Measurements from ENCODE around the gene CBX1. TPM values are rescaled to one million over a fixed set of nuclear protein-coding genes. Genes with fewer than 3 reads are reported as not detected.

Gene CBX1
- total and polyA plus RNA-seq, 2 of the 13 experiments (the other 11 are each of a cell fraction or from before 2014, with no cell fraction given), result 17.8 to 108 TPM

- no peak for TF ChIP-seq ZBTB49 (CRISPR knock-in tag; IDR thresholded peaks at IDR 0.05; ENCODE audit: borderline replicate concordance)
- TF ChIP-seq ZNF280B (CRISPR knock-in tag; IDR thresholded peaks at IDR 0.05; ENCODE audit: borderline replicate concordance), result peak; percentile 46; the same call in 1 of the 2 replicates
Measured at GRCh38 chr17:48051283-48051682, 50.0 kb downstream of the CBX1 start (continued).

GRCh38 chr17:48048384-48049126 is 52.7 kb downstream of the CBX1 start:
- ChIA-PET CTCF (ENCODE audit: low intra/inter-chr PET ratio, low total read pairs) (interaction anchor here (1.7 kb wide), 1 partner anchor 26 kb away, joined by 7 read pairs; no protein-coding TSS in a partner anchor), POLR2A (interaction anchor here (0.6 to 2.9 kb wide), 43 partner anchors 9 to 844 kb away, joined by 3 to 56 read pairs (median 5); partner anchors contain the start of genes ATP5MC1, CBX1, CDK5RAP3 and COPZ2)
- BruUV-seq (replicated peaks), result no TSS peak
- Histone ChIP-seq H3K4me2 (ENCODE audit: low read depth, low read length) (peak overlapping the region; percentile 93), H2AFZ (ENCODE audit: low read length) (no peak overlapping the region), H3K27me3 (ENCODE audit: control insufficient read depth in 1 of 2, insufficient read depth in 2 of 2, low read length in 2 of 2) (no peaks in the 10 kb centered on the region; a peak in 2 of 5 replicates), H3K36me3 (replicated peaks in 1 of 2; ENCODE audit: control insufficient read depth in 1 of 2, insufficient read depth in 2 of 2, low read length in 2 of 2) (peaks cover 4 to 30% of the 10 kb centered on the region in 2 experiments), H3K27ac (ENCODE audit: extremely low read length, insufficient read depth, low read length) (peak overlapping the region; percentile 97), H4K20me1 (ENCODE audit: insufficient read depth, low read length) (peaks cover 32% of the 10 kb centered on the region), H3K79me2 (ENCODE audit: insufficient read depth, low read length) (peaks cover 46% of the 10 kb centered on the region), H3K4me3 (replicated peaks in 1 of 3; ENCODE audit: insufficient read depth in 1 of 3, low read depth in 2 of 3, low read length in 3 of 3) (peak overlapping the region; percentile 81 to 88 (median 85)), H3K9ac (ENCODE audit: insufficient read depth, low read depth, low read length) (peak overlapping the region; percentile 88), H3K9me3 (ENCODE audit: low read length) (no peaks in the 10 kb centered on the region), H3K4me1 (ENCODE audit: insufficient read depth, low read length) (peaks cover 69% of the 10 kb centered on the region)
- peak; percentile 92 for FAIRE-seq
- WGBS (ENCODE audit: low lambda C conversion rate), result under 1% methylated on average over 27 of the region's 53 CpGs
- intact Hi-C loops (cut with micrococcal nuclease; ENCODE audit: unreplicated experiment) (loop anchor here (1.0 kb wide), 1 partner anchor 22 kb away; no protein-coding TSS in a partner anchor), in situ Hi-C loops (cut with HindIII; ENCODE audit: extremely low pct_ligation_motif_present, low pct_unique_long_range_greater_than_20kb) (no loop called here)
- DNase-seq (ENCODE audit: low spot score), result peak; percentile 91
- ATAC-seq, result peak; percentile 84
- TF ChIP-seq MAFG (CRISPR knock-in tag; IDR thresholded peaks at IDR 0.05) (0 out of 2 replicates have a peak, but pooled peaks have one; percentile 18), MXD4 (CRISPR knock-in tag; IDR thresholded peaks at IDR 0.05) (peak; percentile 86), ZNF331 (CRISPR knock-in tag; IDR thresholded peaks at IDR 0.05) (peak; percentile 37), TBX2 (CRISPR knock-in tag; IDR thresholded peaks at IDR 0.05; ENCODE audit: borderline replicate concordance) (peak; percentile 9; the same call in 1 of the 2 replicates), ZFX (CRISPR knock-in tag; IDR thresholded peaks at IDR 0.05; ENCODE audit: low read depth) (peak; percentile 98), ZKSCAN1 (IDR thresholded peaks at IDR 0.05; ENCODE audit: low read length) (no peak), FOXO4 (CRISPR knock-in tag; conservative IDR thresholded peaks at IDR 0.05) (peak; percentile 8; the same call in 1 of the 2 replicates), ZNF230 (CRISPR knock-in tag; IDR thresholded peaks at IDR 0.05) (peak; percentile 52; the same call in 1 of the 2 replicates), MED8 (CRISPR knock-in tag; IDR thresholded peaks at IDR 0.05; ENCODE audit: insufficient replicate concordance) (peak; percentile 78), FUBP1 (CRISPR knock-in tag; IDR thresholded peaks at IDR 0.05; ENCODE audit: borderline replicate concordance) (0 out of 2 replicates have a peak, but pooled peaks have one; percentile 81)
